GM19452 (cell line): ENCODE results near the gene FAM135A.
"Not testable (repeated sequence)": the region's sequence is repeated elsewhere in the genome, so short reads cannot be mapped to it uniquely, and the experiment has no call there.

Experiments
- ATAC-seq: cut with Tn5 transposase; IDR thresholded peaks from one replicate; pipeline ENCODE4 v1.9.1; 2021; ENCODE audit not compliant: unreplicated experiment

The FAM135A gene

DNA sequence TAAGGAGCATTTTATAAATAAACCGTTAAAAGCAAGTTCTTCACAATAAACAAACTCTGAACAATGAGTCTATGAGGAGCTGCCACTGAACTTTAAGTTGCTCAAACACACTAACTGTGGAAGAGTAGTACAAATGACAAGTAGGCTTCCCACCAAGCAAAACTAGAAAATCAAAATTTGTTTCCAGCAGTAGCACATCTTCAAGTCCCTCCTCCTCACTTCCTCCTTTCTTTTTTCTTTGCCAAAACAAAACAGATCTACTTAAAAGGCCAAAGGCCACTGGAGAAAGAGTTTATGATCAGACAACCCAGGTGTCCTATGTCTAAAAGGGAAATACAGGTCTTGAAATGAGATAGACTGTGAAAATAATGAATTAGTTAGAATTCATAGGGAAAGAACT is 17.1 kb upstream of the FAM135A start:
- ATAC-seq, result no peak

DNA sequence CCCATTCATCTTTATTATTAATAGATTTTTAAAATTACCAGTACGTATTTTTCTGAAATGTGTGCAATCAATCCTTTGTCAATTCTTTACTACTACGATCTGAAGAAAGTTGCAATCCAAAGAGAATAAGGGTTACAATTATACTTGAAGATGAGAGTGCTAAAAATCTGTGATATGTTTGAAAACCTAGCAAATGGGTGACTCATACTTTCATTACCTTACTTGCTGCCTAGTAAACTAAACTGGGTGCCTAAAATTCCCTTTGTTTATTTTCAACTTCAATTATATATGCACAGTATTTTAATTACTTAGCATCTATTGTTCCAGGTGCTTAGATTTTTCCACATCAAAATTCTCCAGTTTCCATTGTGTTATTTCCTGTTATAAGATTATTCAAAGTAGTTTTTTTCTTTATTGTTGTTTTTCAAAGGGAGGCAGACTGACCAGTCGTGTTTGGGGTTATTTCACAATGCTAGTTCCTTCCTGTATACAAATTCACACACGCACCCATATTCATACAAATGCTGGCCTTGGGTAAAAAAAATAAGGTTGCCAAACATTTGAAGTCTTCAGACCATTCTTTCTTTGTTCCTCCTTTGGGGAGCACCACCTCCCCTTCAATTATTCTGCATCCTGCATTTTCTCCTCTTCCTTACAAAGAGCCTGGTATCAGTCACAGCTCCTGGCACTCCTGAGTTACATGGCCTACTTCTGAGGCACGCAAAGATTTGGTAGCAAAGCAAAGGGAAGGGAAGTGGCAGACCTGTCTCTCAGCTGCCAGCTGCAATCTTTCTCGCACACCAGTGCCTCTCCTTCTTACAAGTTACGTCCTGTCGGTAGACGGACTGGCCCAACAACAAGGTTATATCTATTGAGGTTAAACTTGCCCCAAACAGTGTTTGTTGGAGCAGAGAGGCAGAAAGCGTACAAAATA is 16.2 kb upstream of the FAM135A start:
- peak; percentile 47 for ATAC-seq

DNA sequence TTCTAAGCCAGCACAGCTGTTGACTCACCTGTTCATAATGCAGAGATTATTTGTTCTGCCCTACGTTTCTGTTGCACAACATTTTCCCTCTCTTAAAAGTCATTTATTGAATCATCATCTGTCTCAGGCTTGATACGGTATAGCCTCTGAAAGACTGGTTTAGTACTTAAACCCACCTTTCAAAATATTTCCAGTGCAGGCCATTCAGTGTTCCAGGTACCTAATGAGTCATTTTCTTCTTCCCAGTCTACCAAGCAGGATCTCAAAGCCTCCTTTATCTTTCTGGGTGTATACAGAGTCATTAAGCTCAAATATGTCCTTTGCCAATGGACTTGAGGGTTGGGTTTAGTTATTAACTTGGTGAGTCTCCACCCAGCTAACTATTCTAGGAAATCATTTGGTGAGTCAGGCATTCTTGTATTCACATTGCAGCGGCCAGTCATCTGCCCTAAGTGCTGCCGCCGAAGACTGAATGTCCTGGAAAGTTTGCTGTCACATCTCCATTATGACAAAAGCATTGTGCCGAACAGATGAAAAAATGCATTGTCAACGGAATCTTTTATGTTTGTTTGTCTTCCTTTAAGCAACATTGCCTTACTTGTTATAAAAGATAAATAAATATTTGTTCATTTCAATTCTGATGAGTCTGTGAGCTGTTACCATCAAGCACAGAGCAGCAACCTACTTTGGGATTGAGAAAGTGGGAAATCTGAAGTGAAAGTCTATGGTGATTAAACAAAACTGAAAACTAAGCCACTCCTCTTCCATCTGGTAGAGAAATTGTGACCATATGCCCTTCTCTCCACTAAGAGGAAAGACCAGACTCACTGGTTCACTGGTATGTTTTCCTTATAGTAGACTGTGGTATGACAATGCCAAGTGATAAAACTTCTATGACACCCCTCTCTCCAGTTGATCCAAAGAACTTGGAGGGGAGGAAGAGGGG is 14.3 kb upstream of the FAM135A start:
- ATAC-seq, result no peak

DNA sequence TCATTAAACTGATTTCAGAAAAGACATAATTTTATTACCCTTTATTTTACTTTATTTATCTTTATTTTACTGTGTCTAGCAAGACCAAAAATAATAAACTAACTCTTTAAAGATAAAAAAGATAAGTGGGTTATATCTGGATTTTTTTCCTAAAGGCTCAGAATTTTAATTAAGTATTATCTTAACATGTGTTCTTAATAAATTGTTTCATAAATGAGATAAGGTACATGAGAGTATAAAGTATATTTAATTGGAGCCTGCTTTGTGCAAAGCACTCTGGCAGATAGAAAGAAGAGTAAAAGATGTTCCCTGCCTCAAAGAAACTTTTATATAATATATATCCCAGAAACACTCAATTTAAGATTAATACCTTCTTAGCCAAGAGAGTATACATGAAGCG is 8.7 kb upstream of the FAM135A start:
- ATAC-seq, result no peak

DNA sequence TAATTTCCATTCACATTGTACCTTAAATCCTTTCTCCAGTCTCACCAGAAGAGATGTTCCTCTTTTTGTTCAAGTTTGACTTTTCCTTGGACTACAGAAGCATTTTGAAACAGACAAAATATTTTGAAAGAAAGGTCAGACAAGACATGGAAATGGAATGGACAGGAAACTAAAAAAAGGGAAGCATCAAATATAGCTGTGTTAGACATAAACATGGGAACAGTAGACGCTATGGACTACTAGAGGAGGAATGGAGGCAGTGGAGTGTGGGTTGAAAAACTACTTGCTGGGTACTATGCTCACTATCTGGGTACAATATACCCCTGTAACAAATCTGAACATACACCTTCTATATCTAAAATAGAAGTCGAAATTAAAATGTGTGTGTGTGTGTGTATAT is 4.1 kb upstream of the FAM135A start:
- ATAC-seq, result no peak

DNA sequence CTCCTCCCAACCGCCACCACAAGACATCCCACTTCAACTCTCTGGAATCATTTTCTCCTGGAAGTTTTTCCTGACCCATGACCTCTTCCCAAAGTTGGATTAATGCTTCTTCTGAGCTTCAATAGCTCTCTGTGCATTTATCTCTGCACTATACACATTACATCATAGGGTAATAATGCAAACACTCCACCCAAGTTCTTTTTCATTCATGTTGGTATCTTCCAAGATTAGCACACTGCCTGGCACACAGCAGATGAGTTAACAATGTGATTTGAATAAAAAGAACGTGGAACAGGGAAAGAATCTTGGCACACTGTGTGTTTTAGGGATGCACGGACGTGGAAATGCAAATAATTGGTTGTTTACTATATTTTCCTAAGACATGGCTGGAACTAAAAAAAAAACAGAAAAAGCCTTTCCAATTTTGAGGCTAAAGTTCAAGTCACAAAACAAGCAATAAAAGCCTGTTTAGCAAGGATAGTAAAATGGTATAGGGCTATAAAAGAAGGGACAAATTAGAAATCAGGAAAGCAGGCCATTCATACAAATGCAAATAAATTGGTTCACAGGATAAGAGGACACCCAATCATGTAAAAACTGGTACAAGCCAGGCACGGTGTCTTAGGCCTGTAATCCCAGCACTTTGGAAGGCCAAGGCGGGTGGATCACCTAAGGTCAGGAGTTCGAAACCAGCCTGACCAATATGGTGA is 1.6 kb upstream of the FAM135A start:
- no peak for ATAC-seq

DNA sequence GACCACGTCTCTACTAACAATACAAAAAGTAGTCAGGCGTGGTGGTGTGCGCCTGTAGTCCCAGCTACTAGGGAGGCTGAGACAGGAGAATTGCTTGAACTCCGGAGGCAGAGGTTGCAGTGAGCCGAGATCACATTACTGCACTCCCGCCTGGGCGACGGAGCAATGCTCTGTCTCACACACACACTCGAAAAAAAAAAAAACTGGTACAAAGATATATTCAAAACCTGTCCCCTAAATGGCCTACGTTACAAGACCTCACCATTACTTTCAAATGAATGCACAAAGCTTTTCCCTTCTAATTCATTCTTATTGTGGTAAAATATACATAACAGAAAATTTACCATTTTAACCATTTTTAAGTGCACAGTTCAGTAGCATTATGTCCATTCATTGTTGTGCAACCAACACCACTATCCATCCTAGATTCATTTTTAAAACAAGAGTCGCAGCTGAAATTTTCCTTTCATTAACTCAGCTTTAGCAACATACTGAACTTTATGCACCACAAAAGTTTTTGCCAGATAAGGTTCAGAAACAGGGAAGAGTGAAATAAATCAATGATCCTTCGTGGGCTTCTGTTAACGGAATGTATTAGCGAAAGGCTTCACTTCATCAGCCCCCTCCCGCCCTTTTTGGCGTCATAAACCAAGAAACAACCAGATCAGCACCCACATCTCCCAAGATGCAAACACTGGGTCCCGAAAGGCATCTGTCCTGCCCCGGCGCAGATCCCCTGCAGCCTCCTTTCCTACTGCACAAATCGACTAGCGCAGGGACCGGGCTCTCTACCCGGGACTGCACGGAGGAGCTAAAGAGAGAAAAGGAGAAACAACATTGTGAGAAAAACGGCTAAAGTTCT is 825 bp upstream of the FAM135A start:
- ATAC-seq, result peak; percentile 25

DNA sequence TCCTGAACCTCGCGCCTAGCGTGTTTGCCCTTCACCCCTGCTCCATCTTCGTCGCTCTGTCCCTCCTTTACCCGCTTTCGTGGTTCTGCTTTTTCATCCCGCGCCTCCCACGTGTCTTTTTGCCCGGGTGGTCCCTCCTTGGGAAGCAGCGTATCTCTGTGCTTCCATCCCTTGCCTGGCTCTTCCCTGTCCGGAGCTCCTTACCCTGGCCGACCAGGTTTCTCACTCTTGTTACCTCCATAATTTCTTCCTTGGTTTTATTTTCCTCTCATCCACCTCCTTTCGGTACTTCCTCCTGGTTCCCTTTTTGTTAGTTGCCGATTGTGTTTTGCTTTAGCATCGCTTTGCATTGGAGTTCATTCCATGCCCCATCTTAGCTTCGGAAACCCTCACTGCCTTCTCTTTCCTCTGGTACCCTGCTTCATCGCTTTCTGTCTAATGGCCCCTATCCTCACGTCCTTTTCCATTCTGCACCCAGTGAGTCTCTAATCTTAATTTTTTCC is 735 bp downstream of the FAM135A start:
- ATAC-seq, result peak; percentile 1

DNA sequence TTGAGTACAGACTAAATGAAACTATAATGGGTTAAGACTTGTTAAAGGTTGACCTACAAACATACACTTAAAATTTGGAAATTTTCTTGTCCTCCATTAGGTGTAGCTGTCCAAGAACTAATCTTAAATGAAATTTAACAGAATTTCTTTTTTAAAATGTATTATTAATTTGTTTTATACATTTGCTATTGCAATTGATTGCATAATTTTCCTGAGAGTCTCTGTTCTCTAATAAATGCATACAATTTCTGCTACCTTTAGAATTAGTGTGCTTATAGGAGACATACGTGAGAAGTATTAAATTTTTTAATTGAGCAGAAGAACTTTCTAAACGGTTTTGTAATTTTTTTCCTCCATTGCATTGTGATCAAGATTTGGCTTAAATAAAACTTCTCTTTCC is 1.5 kb downstream of the FAM135A start:
- ATAC-seq, result no peak

DNA sequence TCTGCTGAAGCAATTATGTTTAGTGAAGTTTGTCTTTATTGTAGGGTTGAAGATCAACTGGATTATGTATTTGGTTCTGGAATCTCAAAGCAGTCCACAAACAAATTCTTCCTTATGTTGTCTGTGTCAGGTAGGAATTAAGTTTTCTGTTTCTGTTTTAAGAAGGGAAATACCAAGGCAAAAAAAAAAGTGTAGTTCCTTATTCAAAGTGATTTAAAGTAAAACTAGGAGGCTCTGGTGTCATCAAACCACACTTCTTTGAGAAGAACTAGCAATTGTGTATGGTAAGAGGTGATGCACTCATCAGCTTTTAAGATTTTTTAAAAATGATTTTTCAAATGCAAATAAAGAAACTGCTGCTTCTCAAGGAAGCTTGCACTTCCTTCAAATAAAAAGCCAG is 1.9 kb downstream of the FAM135A start:
- no peak for ATAC-seq

DNA sequence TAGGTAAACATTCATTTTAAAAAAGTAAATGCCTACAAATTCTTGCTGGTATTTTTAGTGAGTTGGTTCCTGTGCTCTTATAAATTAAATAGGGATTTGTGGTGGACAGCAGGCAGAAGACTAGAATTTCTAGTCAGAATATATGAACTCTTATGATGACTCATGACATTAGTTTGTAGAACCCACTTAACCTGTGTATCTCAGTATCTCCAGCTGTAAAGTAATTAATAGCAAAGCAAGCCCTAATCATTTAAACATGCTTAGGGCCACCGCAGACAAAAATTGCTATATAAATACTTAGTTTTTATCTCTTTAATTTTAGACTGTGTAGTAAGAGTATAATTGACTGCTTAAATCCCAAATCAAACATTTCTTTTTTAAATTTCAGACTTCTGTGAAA is 2.4 kb downstream of the FAM135A start:
- no peak for ATAC-seq

DNA sequence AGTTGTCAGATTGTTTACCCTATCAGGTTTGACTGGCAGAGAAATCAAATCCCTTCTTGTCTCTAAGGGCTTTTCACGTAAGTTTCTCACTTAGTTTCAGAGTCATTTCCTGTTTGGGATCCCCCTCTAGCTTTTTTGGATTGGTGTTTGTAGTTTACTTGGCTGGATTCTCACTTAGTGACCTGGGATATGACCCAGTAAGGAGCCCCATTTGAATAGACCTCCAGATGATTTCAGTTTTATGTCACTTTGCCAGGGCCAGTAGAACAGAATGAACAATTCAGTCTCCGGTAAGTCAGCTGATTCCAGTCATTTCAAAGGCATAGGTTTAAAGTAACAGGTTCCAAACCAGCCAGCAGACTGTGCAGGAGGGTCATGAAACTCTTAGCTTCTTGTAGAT is 8.2 kb downstream of the FAM135A start:
- no peak for ATAC-seq

DNA sequence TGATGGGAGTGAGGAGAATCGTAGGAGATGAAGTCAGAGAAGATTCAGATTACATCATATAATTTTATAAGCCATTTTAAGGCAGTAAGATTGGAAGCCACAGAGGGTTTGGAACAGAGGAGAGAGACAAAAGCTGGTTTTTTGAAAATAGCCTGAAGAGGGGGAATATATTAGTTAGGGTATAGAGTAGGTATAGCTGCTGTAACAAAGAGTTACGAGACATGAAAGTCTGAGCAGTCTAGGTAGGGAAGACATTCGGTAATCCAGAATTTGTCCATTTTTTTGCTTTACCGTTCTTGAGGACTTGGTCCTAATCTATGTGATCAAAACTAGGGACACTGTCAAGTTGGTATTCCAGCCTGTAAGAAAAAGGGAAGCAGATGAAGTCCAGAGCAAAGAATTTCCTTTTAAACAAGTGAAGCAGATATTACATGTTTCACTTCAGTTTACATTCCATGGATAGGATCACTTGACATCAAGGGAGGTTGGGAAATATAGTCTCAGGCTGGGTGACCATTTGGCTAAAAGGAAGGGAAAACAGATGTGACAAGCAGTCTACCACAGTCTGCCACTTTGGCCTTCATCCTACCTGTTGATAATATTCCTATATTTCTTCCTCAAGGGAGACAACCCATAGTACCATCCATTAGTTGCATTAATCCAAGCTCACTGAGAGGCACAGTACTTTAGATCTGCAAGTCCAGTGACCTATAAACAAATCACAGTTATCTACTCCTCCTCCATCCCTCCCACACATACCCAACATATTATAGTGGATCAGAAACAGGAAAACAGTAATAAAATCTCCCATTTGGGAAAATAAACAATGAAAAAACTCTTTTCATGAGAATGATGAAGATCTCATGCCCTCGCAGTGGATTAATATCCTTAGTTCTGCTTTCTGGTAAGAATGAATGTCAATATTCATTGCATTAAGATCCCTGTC is 10.2 kb downstream of the FAM135A start:
- no peak for ATAC-seq

DNA sequence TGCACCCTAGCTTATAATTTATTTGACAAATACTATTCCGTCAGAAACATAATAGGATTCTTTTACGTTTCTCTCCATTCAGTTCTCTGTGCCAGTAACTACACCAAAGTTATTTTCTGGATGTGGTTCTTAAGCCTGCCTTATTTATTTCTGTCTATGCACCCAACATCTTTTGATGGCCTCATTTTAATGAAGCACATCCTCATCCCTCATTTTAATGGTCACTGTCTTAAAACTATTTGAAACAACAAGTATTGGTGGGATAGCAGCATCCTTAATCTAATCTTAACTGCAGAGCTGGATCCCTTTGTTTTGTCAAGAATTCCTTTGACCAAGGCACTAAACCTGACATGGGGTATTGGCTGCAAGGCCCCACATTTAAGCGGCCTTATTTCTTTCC is 11.0 kb downstream of the FAM135A start:
- no peak for ATAC-seq

DNA sequence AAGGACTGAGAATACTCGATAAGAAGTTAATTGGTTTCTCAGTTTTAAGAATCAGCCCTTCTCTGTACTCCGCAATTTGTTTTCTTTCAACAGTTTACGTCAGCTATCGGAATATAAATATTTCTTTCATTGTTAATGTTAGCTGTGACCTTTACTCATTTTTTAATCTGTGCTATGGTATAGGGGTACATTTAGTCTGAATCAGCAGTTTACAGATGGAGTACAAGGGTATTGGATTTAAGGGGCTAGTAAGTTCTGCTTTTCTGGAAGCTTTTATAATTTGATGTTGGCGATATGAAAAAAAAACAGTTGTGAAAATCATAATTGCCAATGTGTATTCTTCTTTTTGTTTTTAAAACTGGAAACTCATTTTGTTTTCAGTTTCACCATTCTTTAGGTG is 23.0 kb downstream of the FAM135A start:
- ATAC-seq, result no peak

DNA sequence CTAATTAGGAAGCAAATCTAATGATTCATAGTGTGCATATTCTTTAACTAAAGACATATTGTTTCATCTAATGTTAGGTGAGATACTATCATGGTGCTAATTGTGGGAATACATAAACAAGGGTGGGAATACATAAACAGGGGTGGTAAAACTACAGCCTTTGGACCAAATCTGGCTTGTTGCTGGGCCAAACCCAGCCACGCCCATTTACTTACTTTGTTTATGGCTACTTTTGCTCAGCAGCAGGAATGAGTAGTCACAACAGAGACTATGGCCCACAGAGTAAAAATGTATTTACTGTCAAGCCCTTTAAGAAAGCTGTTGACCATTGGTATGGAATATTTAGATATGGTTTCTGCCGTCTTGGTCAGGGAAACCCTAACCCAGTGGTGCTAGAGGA is 31.7 kb downstream of the FAM135A start:
- ATAC-seq, result no peak

DNA sequence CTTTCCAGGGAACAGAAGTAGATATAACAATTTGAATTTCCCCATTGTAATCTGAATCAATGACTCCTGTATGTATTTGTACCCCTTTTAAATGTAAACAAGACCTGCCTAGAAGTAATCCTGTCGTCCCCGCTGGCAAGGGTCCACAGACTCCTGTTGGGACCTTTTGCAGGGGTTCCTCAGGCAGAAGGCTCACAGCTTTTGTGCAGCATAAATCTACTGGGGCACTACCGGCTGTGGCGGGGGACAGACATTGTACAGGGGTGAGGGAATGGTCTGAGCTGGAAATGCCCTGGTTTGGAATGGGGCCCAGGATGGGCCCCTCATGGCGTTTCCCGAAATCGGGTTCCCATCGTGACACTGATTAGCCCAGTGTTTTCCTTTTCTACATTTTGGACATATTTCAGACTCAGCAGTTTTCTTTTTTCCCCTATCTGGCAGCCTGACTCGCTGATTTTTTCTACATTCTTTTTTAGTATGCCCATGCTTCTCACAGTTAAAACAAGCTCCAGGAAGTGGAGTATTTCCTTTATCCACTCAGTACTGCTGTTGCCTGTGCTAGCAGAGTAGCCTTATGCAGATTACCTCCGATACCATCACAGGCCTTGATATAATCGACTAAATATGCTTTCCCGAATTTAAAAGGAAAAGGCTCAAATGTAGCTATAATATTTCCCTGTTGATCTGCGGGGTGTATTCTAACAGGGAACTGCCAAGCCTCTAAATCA is 34.2 kb downstream of the FAM135A start:
- not testable (repeated sequence) for ATAC-seq

DNA sequence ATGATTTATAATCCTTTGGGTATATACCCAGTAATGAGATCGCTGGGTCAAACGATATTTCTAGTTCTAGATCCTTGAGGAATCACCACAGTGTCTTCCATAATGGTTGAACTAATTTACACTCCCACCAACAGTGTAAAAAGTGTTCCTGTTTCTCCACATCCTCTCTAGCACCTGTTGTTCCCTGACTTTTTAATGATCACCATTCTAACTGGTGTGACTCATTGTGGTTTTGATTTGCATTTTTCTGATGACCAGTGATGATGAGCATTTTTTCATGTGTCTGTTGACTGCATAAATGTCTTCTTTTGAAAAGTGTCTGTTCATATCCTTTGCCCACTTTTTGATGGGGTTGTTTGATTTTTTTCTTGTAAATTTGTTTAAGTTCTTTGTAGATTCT is 40.6 kb downstream of the FAM135A start:
- not testable (repeated sequence) for ATAC-seq
